ENCODE measurements around the gene WNT9A. TPM values are rescaled to one million over a fixed set of nuclear protein-coding genes. Genes with fewer than 3 reads are reported as not detected.

WNT9A gene
- total and polyA plus RNA-seq, 2 of the 4 experiments (the other 2 are of a cell fraction) = 0.18 to 0.36 TPM

GRCh38 chr1:227907439-227908015 is 40.2 kb downstream of the WNT9A start:
- H3K18ac ChIP-seq (ENCODE audit: low read depth, low read length) = no peak overlapping the region
- H2BK20ac ChIP-seq (ENCODE audit: low read depth, low read length) = no peak overlapping the region
- 67% methylated on average over 6 of the region's 13 CpGs; no CpG with 5 or more reads in 1 of the 2 experiments for WGBS, 2 experiments (ENCODE audit: extremely low coverage in 2 of 2, insufficient read length in 1 of 2)
- no peak overlapping the region for H3K14ac ChIP-seq (replicated peaks; ENCODE audit: low read depth, low read length)
- no peak overlapping the region for H2BK5ac ChIP-seq (ENCODE audit: low read depth, low read length, poor library complexity, severe bottlenecking)
- ChIA-PET POLR2A (ENCODE audit: unreplicated experiment) (no interaction called here), CTCF (no interaction called here)
- no peak overlapping the region for H3K27ac ChIP-seq (ENCODE audit: insufficient read depth, low read length)
- H3K79me1 ChIP-seq (ENCODE audit: low read depth in 1 of 2, low read length in 2 of 2) = no peaks in the 10 kb centered on the region
- no peak overlapping the region for H4K91ac ChIP-seq (ENCODE audit: insufficient read depth, low read depth, low read length)
- no peak overlapping the region for H3K4ac ChIP-seq (ENCODE audit: low read depth, low read length)
- no peak overlapping the region for H4K5ac ChIP-seq (ENCODE audit: low read depth, low read length)
- dilution Hi-C loops (cut with HindIII; ENCODE audit: low sequenced_read_pairs, unreplicated experiment) (no loop called here), in situ Hi-C loops (cut with MboI; ENCODE audit: low sequenced_read_pairs) (no loop called here), intact Hi-C loops (cut with micrococcal nuclease) (no loop called here)
- DNase-seq = no peak
- no TSS peak for BruUV-seq (replicated peaks)
- no peak overlapping the region for H2AK9ac ChIP-seq (replicated peaks; ENCODE audit: low read depth, low read length, poor library complexity)
- H3K9me1 ChIP-seq (ENCODE audit: insufficient read depth, low read length) = no peaks in the 10 kb centered on the region
- H4K8ac ChIP-seq (ENCODE audit: low read depth in 2 of 2, low read length in 2 of 2) = no peak overlapping the region
- no peak overlapping the region for H3K4me2 ChIP-seq (ENCODE audit: low read depth, low read length)
- no peak overlapping the region for H2BK15ac ChIP-seq (ENCODE audit: low read depth, low read length)
- no peak overlapping the region for H3K56ac ChIP-seq (ENCODE audit: extremely low read depth, insufficient read depth, low read length)
- ATAC-seq (ENCODE audit: low read depth) = no peak
- no peak overlapping the region for H2BK120ac ChIP-seq (ENCODE audit: low read depth, low read length)
- no peak overlapping the region for H3K23ac ChIP-seq (ENCODE audit: low read depth, low read length)
- peaks cover 10% of the 10 kb centered on the region for H3K27me3 ChIP-seq (ENCODE audit: control insufficient read depth, insufficient read depth, low read length)
- no peaks in the 10 kb centered on the region for H4K20me1 ChIP-seq (ENCODE audit: insufficient read depth, low read length)
- no peak for TF ChIP-seq MAFK (IDR thresholded peaks at IDR 0.05; ENCODE audit: low read depth, low read length)
- TF ChIP-seq RCOR1 (IDR thresholded peaks at IDR 0.05; ENCODE audit: insufficient replicate concordance, low read length) = no peak
- no peak for TF ChIP-seq NFE2L2 (IDR thresholded peaks at IDR 0.05; ENCODE audit: low read depth, low read length)
- TF ChIP-seq RFX5 (IDR thresholded peaks at IDR 0.05; ENCODE audit: low read depth, low read length) = no peak
- TF ChIP-seq USF2 (IDR thresholded peaks at IDR 0.05; ENCODE audit: low read depth, low read length) = no peak
- TF ChIP-seq SMC3 (IDR thresholded peaks at IDR 0.05; ENCODE audit: low read depth, low read length) = no peak
- no peak for TF ChIP-seq CTCF (conservative IDR thresholded peaks at IDR 0.05; ENCODE audit: low read depth, low read length)
- no peak for TF ChIP-seq MAZ (IDR thresholded peaks at IDR 0.05; ENCODE audit: borderline replicate concordance, low read depth, low read length)
- no peak for TF ChIP-seq MXI1 (IDR thresholded peaks at IDR 0.05; ENCODE audit: borderline replicate concordance, low read depth, low read length)
- no peak overlapping the region for H2AK5ac ChIP-seq (ENCODE audit: low read depth, low read length)
- no peak overlapping the region for H3K4me3 ChIP-seq (ENCODE audit: insufficient read depth, low read depth, low read length)
- H3K36me3 ChIP-seq (ENCODE audit: control insufficient read depth, insufficient read depth, low read length) = no peaks in the 10 kb centered on the region
- H3K9ac ChIP-seq (ENCODE audit: low read depth, low read length) = no peak overlapping the region
- no peaks in the 10 kb centered on the region for H3K4me1 ChIP-seq (ENCODE audit: control insufficient read depth, insufficient read depth, low read length)
- H2AFZ ChIP-seq (replicated peaks; ENCODE audit: low read length, poor library complexity) = no peak overlapping the region
- H3K9me3 ChIP-seq (ENCODE audit: control insufficient read depth, insufficient read depth, low read length) = no peaks in the 10 kb centered on the region
